Germinal center (tissue), 1 donor: ENCODE results near the gene TATDN2.

Experiments
- DNase-seq: peaks from one replicate; pipeline ENCODE4 v3.0.0; 2012; ENCODE audit warnings: mixed read lengths, low spot score

TATDN2 gene

DNA sequence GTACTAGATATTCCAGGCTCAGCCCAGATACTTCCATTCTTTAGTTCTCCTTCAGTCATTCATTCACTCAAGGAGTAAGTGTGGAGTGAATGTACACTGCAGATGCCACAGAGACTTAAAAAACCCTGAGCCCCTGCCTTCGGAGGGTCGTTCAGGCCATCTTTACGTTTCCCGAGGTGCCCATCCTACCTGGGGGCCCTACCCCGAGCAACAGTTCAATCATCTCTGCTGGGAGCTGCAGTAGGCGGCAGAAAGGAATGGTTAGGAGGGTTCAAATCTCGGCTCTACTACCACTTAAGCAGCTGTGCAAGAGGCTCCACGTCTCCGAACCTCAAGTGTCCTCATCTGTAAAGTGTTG, 72.0 kb downstream of the TATDN2 start:
- DNase-seq: no peak

DNA sequence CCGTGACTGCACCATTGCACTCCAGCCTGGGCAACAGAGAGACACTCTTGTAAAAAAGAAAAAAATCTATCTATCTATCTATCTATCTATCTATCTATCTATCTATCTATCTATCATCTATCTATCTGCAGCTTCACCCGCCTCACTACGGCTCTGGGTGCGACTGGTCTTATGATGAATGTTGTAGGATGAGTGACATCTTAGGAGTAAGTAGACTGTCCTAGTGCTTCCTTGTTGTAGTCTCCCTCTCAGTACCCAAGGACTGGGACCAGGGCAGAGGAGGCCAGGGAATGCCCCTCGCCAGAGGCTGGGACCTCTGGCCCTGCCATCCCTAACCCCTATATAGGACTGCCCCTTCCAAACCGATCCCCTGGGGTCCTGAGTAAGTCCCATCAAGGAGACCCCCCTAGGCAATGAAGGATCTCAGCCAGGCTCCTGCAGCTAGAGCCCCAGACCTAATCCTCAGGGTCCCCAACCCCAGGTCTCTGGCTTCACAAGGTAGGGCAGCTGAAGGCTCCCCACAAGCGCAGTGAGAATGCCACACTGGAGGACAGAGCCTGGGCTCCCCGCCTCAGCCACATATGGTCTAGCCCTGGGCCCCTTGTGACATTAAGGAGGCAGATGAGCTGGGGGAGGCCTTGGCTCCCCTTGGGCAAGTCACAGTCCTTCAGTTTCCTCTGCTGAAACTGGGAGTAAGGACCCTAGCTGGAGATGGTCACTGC, 73.5 kb downstream of the TATDN2 start:
- DNase-seq: no peak

DNA sequence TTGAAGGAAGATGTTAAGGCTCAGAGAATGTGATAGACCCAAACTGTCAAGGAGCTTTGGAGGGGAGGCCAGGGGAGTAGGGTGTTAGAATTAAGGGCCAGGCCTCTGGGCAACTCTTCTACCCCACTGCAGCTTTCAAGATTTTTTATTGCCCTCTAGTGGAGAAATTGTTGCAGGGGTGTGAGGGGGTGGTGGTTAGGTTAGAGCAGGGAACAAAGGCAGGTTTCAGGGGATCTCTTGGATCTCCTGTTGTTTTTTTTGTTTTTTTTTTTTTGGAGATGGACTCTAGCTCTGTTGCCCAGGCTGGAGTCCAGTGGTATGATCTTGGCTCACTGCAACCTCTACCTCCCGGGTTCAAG, 74.1 kb downstream of the TATDN2 start:
- DNase-seq: peak; percentile 52

DNA sequence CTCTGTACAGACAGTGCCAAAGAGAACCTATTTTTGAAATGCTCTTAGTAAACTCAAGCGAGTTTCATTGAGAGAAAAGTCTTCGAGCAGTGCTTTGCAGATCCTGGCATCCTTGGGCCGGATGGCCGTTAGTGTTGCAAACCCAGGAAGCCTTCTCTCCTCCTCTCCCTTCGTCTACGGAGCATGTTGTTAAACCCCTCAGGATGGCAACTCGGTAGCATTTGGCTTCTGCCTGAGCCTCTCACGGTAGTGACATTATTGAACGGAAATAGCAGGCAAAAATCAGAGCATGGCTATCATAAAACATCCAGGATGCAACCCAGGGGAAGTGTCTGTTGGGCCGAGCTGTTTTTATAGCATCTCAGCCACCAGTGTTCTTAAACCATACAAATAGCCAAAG, 79.3 kb downstream of the TATDN2 start:
- DNase-seq: no peak

- no peak for DNase-seq
Observed at GRCh38 chr3:10328460-10329071, 80.3 kb downstream of the TATDN2 start.

DNA sequence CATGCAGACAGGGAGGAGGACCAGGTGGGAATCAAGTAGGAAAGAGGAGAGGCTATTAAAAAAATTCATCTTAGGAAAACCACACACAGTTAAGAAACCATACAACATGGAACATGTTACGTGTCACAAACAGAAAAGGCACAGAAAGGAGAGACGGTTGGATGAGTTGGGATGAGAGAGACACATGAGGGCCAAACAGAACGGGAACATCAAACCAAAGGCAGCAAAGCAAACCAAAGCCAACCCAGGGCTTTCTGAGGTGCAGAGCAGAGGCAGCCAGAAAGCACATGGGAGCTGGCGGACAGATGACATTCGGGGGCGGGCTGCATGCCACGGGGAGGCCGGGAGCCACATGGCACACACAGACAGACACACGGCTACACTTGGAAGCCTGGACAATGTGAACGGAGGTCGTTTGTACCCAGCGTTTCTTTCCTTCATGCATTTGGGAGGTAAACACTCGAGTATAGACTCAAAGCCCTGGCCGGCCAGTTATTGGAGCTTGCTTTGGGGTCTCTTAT, 81.3 kb downstream of the TATDN2 start:
- DNase-seq: no peak

GRCh38 chr3:10330319-10330718, 82.1 kb downstream of the TATDN2 start:
- DNase-seq: no peak
